Ammon's horn (tissue), 1 donor: ENCODE data around the gene NOL4L.
"Not testable (repeated sequence)": the region's sequence is repeated elsewhere in the genome, so short reads cannot be mapped to it uniquely, and the experiment has no call there.

Source experiments
- DNase-seq: peaks from one replicate; pipeline ENCODE4 v3.0.0-alpha.2; 2016; ENCODE audit warnings: low spot score

NOL4L gene

DNA sequence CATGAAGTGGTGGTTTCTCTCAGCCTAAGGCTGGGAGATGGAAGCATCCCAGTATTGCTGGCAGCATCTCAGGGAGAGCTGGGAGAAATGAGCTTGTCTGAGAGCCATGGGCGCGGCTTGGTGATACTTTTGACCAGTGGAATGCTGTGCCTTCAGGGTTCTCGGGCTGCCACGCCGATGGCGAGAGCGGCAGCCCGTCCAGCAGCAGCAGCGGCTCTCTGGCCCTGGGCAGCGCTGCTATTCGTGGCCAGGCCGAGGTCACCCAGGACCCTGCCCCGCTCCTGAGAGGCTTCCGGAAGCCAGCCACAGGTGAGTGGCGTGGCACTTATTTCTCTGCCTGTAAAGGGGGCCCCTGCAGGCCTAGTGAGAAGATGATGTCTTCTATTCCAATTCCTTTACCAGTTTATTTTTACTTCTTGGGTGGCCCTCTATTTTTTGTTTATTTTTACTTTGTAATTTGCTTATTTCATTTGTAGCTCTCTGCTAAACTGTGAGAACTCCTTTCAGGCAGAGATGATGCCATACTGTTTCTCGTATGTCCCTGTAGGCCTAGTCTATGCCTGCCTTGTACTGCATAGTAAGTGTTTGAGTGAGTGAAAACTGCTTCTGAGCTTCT is 155.3 kb downstream of the NOL4L start:
- no peak for DNase-seq

GRCh38 chr20:32429343-32429742 is 155.8 kb downstream of the NOL4L start:
- DNase-seq, result no peak

DNA sequence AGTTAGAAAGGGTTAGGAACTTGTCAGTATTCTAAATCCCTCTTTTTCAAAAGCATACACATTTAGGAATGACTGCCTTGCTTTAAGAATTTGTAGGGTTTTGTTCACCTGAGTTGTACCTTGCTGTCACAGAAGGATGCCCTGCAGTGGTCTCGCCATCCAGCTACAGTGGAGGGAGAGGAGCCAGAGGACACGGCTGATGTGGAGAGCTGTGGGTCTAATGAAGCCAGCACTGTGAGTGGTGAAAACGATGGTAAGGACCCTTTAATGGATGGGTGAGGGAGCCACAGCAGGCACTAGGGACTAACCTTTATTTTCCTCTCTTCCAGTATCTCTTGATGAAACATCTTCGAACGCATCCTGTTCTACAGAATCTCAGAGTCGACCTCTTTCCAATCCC is 157.1 kb downstream of the NOL4L start:
- no peak for DNase-seq

GRCh38 chr20:32421290-32421689 is 163.8 kb downstream of the NOL4L start:
- DNase-seq, result no peak

GRCh38 chr20:32418376-32418775 is 166.8 kb downstream of the NOL4L start:
- DNase-seq, result no peak

DNA sequence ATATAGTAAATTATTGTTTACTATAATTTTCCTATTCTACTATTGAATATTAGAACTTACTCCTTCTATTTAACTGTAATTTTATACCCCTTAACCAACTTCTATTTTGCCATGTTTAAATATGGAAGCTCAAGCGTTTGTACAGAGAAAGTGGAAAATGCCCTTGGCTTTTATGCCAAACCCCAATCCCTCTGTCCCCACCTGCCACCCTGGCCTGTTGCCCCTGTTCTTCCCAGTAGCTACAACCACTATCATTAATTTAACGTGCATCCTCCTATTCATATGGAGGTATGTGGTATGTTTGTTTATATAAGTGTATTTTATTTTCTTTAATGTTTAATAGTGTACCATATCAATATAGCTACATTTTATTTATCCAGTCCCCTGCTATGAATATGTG is 168.9 kb downstream of the NOL4L start:
- no peak for DNase-seq

GRCh38 chr20:32415494-32415893 is 169.6 kb downstream of the NOL4L start:
- no peak for DNase-seq

DNA sequence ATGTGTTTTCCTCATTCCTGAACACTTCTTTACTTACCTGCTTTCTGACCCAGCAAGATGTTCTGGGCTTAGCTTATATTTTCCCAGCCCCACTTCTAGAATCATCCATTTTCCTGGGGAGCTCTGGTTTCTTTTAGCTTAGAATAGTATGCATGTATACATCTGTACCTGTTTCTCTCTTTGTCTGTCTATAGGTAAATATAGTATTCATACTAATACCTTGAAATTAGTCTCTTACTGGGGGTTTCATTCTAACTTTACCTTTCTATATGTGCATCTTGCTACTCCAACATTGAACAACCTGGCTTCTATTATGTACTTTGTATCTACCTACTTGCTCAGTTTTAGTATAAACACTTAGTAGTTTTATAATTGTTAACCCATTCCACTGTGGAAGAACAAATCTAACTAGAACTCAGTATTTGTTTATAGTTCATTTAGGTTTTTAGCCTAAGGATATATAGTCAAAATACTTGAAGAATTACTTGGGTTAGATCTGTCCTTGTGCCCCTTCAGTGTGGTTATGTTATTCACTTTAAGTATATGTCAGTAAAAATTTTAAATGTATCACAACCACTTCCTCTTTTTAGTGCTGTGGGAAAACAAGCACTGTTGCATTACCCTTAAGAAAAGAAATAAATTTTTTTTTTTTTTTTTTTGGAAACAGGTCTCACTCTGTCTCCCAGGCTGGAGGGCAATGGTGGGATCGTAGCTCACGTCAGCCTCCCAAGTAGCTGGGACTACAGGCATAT is 173.0 kb downstream of the NOL4L start:
- DNase-seq, result no peak

- not testable (repeated sequence) for DNase-seq
Observed at GRCh38 chr20:32407131-32407750, 177.9 kb downstream of the NOL4L start.

DNA sequence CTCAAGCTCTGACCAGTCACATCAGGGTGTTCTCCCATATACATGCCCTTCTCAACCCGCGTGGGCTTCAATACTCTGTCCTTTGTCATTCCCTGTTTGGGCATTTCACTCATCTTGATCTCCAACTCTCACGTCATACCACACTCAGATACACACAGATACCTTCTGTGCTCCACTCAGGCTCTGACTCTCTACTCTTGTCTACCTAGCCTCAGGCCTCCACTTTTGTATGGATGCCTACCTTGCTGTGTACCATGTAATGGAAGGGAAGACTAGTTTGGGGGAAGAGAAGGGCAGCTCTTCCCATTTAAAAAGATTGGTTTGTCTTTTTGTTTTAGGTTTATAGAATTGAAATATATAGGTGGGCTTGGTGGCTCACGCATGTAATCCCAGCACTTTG is 178.4 kb downstream of the NOL4L start:
- DNase-seq, result no peak

GRCh38 chr20:32404017-32404416 is 181.1 kb downstream of the NOL4L start:
- no peak for DNase-seq

GRCh38 chr20:32400476-32400875 is 184.7 kb downstream of the NOL4L start:
- DNase-seq, result no peak

DNA sequence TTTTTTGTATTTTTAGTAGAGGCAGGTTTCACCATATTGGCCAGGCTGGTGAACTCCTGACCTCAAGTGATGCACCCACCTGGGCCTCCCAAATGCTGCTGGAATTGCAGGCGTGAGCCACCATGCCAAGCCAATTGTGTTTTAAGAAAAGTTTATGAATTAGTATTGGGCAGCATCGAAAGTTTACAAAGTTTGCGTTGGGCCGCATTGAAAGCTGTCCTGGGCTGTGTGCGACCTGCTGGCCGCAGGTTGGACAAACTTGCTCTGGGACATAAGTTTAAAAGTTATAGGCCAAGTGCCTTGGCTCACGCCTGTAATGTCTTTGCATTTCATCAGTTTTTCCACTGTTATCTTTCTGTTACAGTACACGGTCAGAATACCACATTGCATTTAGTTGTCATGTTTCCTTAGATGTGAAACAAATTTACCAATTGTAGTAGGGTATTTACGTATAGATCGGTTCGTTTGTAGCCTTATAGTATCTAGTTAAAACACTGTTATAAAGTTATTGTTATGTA is 187.5 kb downstream of the NOL4L start:
- no peak for DNase-seq

DNA sequence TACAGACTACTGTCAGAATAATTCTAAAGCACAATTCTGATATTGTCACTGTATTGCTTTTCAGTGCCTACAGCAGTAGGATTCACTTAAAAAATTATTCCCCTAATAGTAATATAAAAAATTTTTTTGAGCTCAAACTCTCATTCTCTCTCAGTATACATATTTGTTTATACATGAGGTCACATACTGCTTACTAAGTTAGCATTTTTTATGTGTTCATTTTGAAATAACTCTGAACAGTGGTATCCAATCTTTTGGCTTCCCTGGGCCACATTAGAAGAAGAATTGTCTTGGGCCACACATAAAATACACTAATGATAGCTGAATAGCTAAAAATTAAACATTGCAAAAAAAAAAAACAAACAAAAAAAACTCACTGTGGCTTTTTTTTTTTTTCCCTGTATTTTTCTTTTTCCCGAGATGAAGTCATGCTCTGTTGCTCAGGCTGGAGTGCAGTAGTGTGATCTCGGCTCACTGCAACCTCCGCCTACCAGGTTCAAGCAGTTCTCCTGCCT is 188.4 kb downstream of the NOL4L start:
- no peak for DNase-seq

- DNase-seq, result no peak
Observed at GRCh38 chr20:32395066-32395465, 190.1 kb downstream of the NOL4L start.
